Rectal smooth muscle tissue (tissue), 1 donor: Measurements from ENCODE around the gene GRID1.

Experiments
- H3K27ac ChIP-seq: one replicate; pipeline ENCODE4 v1.7.0; 2013; ENCODE audit warnings: low read depth, low read length, inconsistent platforms
- H3K27me3 ChIP-seq: one replicate; pipeline ENCODE4 v1.7.0; 2013; ENCODE audit warnings: low read length; ENCODE audit not compliant: control insufficient read depth, insufficient read depth
- H3K36me3 ChIP-seq: one replicate; pipeline ENCODE4 v1.7.0; 2013; ENCODE audit warnings: low read length; ENCODE audit not compliant: control insufficient read depth, insufficient read depth
- H3K4me1 ChIP-seq: one replicate; pipeline ENCODE4 v1.7.0; 2013; ENCODE audit warnings: low read length; ENCODE audit not compliant: control insufficient read depth, insufficient read depth
- H3K4me3 ChIP-seq: one replicate; pipeline ENCODE4 v1.7.0; 2013; ENCODE audit warnings: low read length
- H3K9ac ChIP-seq: one replicate; pipeline ENCODE4 v1.7.0; 2013; ENCODE audit warnings: low read length

Gene GRID1

GRCh38 chr10:86372119-86372783, 5.7 kb upstream of the GRID1 start:
- Histone ChIP-seq H3K36me3 (no peaks in the 10 kb centered on the region), H3K27ac (no peak overlapping the region), H3K27me3 (peaks cover 15% of the 10 kb centered on the region), H3K4me1 (no peaks in the 10 kb centered on the region), H3K9ac (no peak overlapping the region), H3K4me3 (no peak overlapping the region)

GRCh38 chr10:86371691-86372090, 5.1 kb upstream of the GRID1 start:
- no peaks in the 10 kb centered on the region for H3K4me1 ChIP-seq
- H3K9ac ChIP-seq: no peak overlapping the region
- H3K27me3 ChIP-seq: peaks cover 19% of the 10 kb centered on the region
- no peaks in the 10 kb centered on the region for H3K36me3 ChIP-seq
- no peak overlapping the region for H3K27ac ChIP-seq
- H3K4me3 ChIP-seq: no peak overlapping the region

GRCh38 chr10:86371116-86371515, 4.5 kb upstream of the GRID1 start:
- no peak overlapping the region for H3K27ac ChIP-seq
- H3K4me3 ChIP-seq: no peak overlapping the region
- no peak overlapping the region for H3K9ac ChIP-seq
- H3K4me1 ChIP-seq: no peaks in the 10 kb centered on the region
- H3K27me3 ChIP-seq: peaks cover 19% of the 10 kb centered on the region
- no peaks in the 10 kb centered on the region for H3K36me3 ChIP-seq

GRCh38 chr10:86370006-86370585, 3.5 kb upstream of the GRID1 start:
- no peaks in the 10 kb centered on the region for H3K36me3 ChIP-seq
- no peak overlapping the region for H3K4me3 ChIP-seq
- H3K4me1 ChIP-seq: no peaks in the 10 kb centered on the region
- H3K27me3 ChIP-seq: peaks cover 22% of the 10 kb centered on the region
- H3K9ac ChIP-seq: no peak overlapping the region
- H3K27ac ChIP-seq: no peak overlapping the region

- H3K4me3 ChIP-seq: no peak overlapping the region
- no peak overlapping the region for H3K27ac ChIP-seq
- no peaks in the 10 kb centered on the region for H3K36me3 ChIP-seq
- peaks cover 22% of the 10 kb centered on the region for H3K27me3 ChIP-seq
- H3K4me1 ChIP-seq: no peaks in the 10 kb centered on the region
- no peak overlapping the region for H3K9ac ChIP-seq
Measured at GRCh38 chr10:86368987-86369386, 2.4 kb upstream of the GRID1 start.

- Histone ChIP-seq H3K4me1 (no peaks in the 10 kb centered on the region), H3K27me3 (peaks cover 28% of the 10 kb centered on the region), H3K36me3 (no peaks in the 10 kb centered on the region), H3K4me3 (no peak overlapping the region), H3K27ac (no peak overlapping the region), H3K9ac (no peak overlapping the region)
Measured at GRCh38 chr10:86368046-86368445, 1.5 kb upstream of the GRID1 start.

GRCh38 chr10:86367152-86367951, 757 bp upstream of the GRID1 start:
- H3K27me3 ChIP-seq: peaks cover 27% of the 10 kb centered on the region
- no peak overlapping the region for H3K27ac ChIP-seq
- peak overlapping the region; percentile 44 for H3K4me3 ChIP-seq
- H3K9ac ChIP-seq: no peak overlapping the region
- no peaks in the 10 kb centered on the region for H3K36me3 ChIP-seq
- H3K4me1 ChIP-seq: no peaks in the 10 kb centered on the region

- peaks cover 24% of the 10 kb centered on the region for H3K27me3 ChIP-seq
- peak overlapping the region; percentile 44 for H3K4me3 ChIP-seq
- no peaks in the 10 kb centered on the region for H3K36me3 ChIP-seq
- no peak overlapping the region for H3K9ac ChIP-seq
- no peak overlapping the region for H3K27ac ChIP-seq
- no peaks in the 10 kb centered on the region for H3K4me1 ChIP-seq
Measured at GRCh38 chr10:86366902-86367151, 232 bp upstream of the GRID1 start.

GRCh38 chr10:86365346-86366032, 1.1 kb downstream of the GRID1 start:
- Histone ChIP-seq H3K4me3 (peak overlapping the region; percentile 53), H3K9ac (no peak overlapping the region), H3K27ac (no peak overlapping the region), H3K36me3 (no peaks in the 10 kb centered on the region), H3K4me1 (no peaks in the 10 kb centered on the region), H3K27me3 (peaks cover 24% of the 10 kb centered on the region)

GRCh38 chr10:86364491-86365345, 1.9 kb downstream of the GRID1 start:
- H3K27me3 ChIP-seq: peaks cover 22% of the 10 kb centered on the region
- no peak overlapping the region for H3K27ac ChIP-seq
- no peak overlapping the region for H3K9ac ChIP-seq
- H3K36me3 ChIP-seq: no peaks in the 10 kb centered on the region
- H3K4me3 ChIP-seq: peak overlapping the region; percentile 53
- H3K4me1 ChIP-seq: no peaks in the 10 kb centered on the region

- Histone ChIP-seq H3K4me1 (no peaks in the 10 kb centered on the region), H3K4me3 (peak overlapping the region; percentile 23), H3K36me3 (no peaks in the 10 kb centered on the region), H3K27me3 (peaks cover 20% of the 10 kb centered on the region), H3K27ac (no peak overlapping the region), H3K9ac (no peak overlapping the region)
Measured at GRCh38 chr10:86363833-86364490, 2.6 kb downstream of the GRID1 start.
